Memory B cell (primary cell): ENCODE data around the gene SSC5D.

Source experiments
- ATAC-seq: fragments of 150-1000 bp; cut with Tn5 transposase; 2 replicates; pipeline ENCODE4 v1.10.0; 2021; ENCODE audit warnings: low read depth, mild to moderate bottlenecking, moderate library complexity
- DNase-seq, 2 donors: peaks; one replicate each; pipeline ENCODE4 v3.0.0; 2022; ENCODE audit warnings: low spot score in 2 of 2
- H3K27ac Mint-ChIP-seq: one replicate; pipeline ENCODE4 v1.8.0; 2022; ENCODE audit warnings: mild to moderate bottlenecking, moderate library complexity, mixed read lengths
- H3K27me3 Mint-ChIP-seq: one replicate; pipeline ENCODE4 v1.8.0; 2022; ENCODE audit warnings: mixed read lengths
- H3K36me3 Mint-ChIP-seq: one replicate; pipeline ENCODE4 v1.8.0; 2022; ENCODE audit warnings: mild to moderate bottlenecking, mixed read lengths
- H3K4me1 Mint-ChIP-seq: one replicate; pipeline ENCODE4 v1.8.0; 2022; ENCODE audit warnings: mixed read lengths
- H3K4me3 Mint-ChIP-seq: one replicate; pipeline ENCODE4 v1.8.0; 2022; ENCODE audit warnings: mild to moderate bottlenecking, moderate library complexity, mixed read lengths
- H3K9me3 Mint-ChIP-seq: one replicate; pipeline ENCODE4 v1.8.0; 2022; ENCODE audit warnings: mixed read lengths

Gene SSC5D

GRCh38 chr19:55484593-55485438 is 3.4 kb upstream of the SSC5D start, which contains the start of gene NAT14:
Gene NAT14, plus strand, starts transcription at chr19:55485188. Its CDS starts 521 bp downstream, at chr19:55485709.
- H3K4me3 Mint-ChIP-seq = peak within 1 kb of the TSS; percentile 80
- DNase-seq = peak; percentile 70 to 81
- ATAC-seq = peak; percentile 83
- no peaks in the 10 kb centered on the region for H3K27me3 Mint-ChIP-seq
- H3K4me1 Mint-ChIP-seq = peaks cover 9% of the 10 kb centered on the region
- no peaks in the 10 kb centered on the region for H3K9me3 Mint-ChIP-seq
- peak within 1 kb of the TSS; percentile 58 for H3K27ac Mint-ChIP-seq
- peaks cover 2% of the 10 kb centered on the region for H3K36me3 Mint-ChIP-seq

GRCh38 chr19:55485439-55486011 is 2.7 kb upstream of the SSC5D start:
- Mint-ChIP-seq H3K36me3 (no peaks in the 10 kb centered on the region), H3K4me3 (peak overlapping the region; percentile 80), H3K27ac (peak overlapping the region; percentile 58), H3K4me1 (peaks cover 7% of the 10 kb centered on the region), H3K27me3 (no peaks in the 10 kb centered on the region), H3K9me3 (no peaks in the 10 kb centered on the region)
- DNase-seq (no peak), ATAC-seq (peak; percentile 15)

GRCh38 chr19:55486043-55486970 is 1.9 kb upstream of the SSC5D start:
- Mint-ChIP-seq H3K9me3 (no peaks in the 10 kb centered on the region), H3K27ac (peak overlapping the region; percentile 67), H3K4me3 (peak overlapping the region; percentile 68), H3K27me3 (no peaks in the 10 kb centered on the region), H3K36me3 (no peaks in the 10 kb centered on the region), H3K4me1 (peaks cover 7% of the 10 kb centered on the region)
- no peak for DNase-seq
- ATAC-seq = no peak

- Mint-ChIP-seq H3K27me3 (peaks cover 5% of the 10 kb centered on the region), H3K9me3 (no peaks in the 10 kb centered on the region), H3K4me1 (peaks cover 7% of the 10 kb centered on the region), H3K4me3 (peak overlapping the region; percentile 32), H3K27ac (peak overlapping the region; percentile 67), H3K36me3 (no peaks in the 10 kb centered on the region)
- no peak for DNase-seq
- no peak for ATAC-seq
Observed at GRCh38 chr19:55486971-55487923, 989 bp upstream of the SSC5D start.

GRCh38 chr19:55488986-55489710 is 912 bp downstream of the SSC5D start:
- no peaks in the 10 kb centered on the region for H3K9me3 Mint-ChIP-seq
- peaks cover 8% of the 10 kb centered on the region for H3K27me3 Mint-ChIP-seq
- no peak overlapping the region for H3K4me3 Mint-ChIP-seq

GRCh38 chr19:55489711-55490477 is 1.7 kb downstream of the SSC5D start:
- no peaks in the 10 kb centered on the region for H3K9me3 Mint-ChIP-seq
- H3K36me3 Mint-ChIP-seq = no peaks in the 10 kb centered on the region
- H3K4me1 Mint-ChIP-seq = peaks cover 10% of the 10 kb centered on the region
- ATAC-seq (no peak), DNase-seq (no peak)
- H3K27ac Mint-ChIP-seq = no peak overlapping the region
- H3K27me3 Mint-ChIP-seq = peaks cover 9% of the 10 kb centered on the region
- no peak overlapping the region for H3K4me3 Mint-ChIP-seq

More at GRCh38 chr19:55488986-55489710, 912 bp downstream of the SSC5D start:
- Mint-ChIP-seq H3K27ac (no peak overlapping the region), H3K36me3 (no peaks in the 10 kb centered on the region), H3K4me1 (peaks cover 8% of the 10 kb centered on the region)
- DNase-seq = no peak
- ATAC-seq = no peak

- Mint-ChIP-seq H3K4me3 (no peak overlapping the region), H3K36me3 (no peaks in the 10 kb centered on the region), H3K4me1 (peaks cover 10% of the 10 kb centered on the region), H3K27me3 (peaks cover 9% of the 10 kb centered on the region), H3K9me3 (no peaks in the 10 kb centered on the region), H3K27ac (no peak overlapping the region)
- ATAC-seq = no peak
- no peak for DNase-seq
Observed at GRCh38 chr19:55490478-55491432, 2.5 kb downstream of the SSC5D start.

- ATAC-seq = no peak
- no peak overlapping the region for H3K4me3 Mint-ChIP-seq
- H3K27ac Mint-ChIP-seq = no peak overlapping the region
- H3K4me1 Mint-ChIP-seq = peaks cover 6% of the 10 kb centered on the region
- no peaks in the 10 kb centered on the region for H3K36me3 Mint-ChIP-seq
- DNase-seq = no peak
- peaks cover 9% of the 10 kb centered on the region for H3K27me3 Mint-ChIP-seq
- no peaks in the 10 kb centered on the region for H3K9me3 Mint-ChIP-seq
Observed at GRCh38 chr19:55491546-55492360, 3.5 kb downstream of the SSC5D start.

GRCh38 chr19:55492362-55492944 is 4.2 kb downstream of the SSC5D start:
- Mint-ChIP-seq H3K27ac (no peak overlapping the region), H3K27me3 (peaks cover 9% of the 10 kb centered on the region), H3K4me3 (no peak overlapping the region), H3K9me3 (no peaks in the 10 kb centered on the region), H3K4me1 (peaks cover 6% of the 10 kb centered on the region), H3K36me3 (no peaks in the 10 kb centered on the region)
- DNase-seq = no peak
- no peak for ATAC-seq

GRCh38 chr19:55493052-55493644 is 4.9 kb downstream of the SSC5D start:
- DNase-seq (no peak), ATAC-seq (no peak)
- Mint-ChIP-seq H3K9me3 (no peaks in the 10 kb centered on the region), H3K27ac (no peak overlapping the region), H3K4me1 (peaks cover 6% of the 10 kb centered on the region), H3K27me3 (peaks cover 9% of the 10 kb centered on the region), H3K4me3 (no peak overlapping the region), H3K36me3 (no peaks in the 10 kb centered on the region)
